Erythroblast (primary cell): ENCODE measurements around the gene USP19.

Source experiments
- DNase-seq, 2 experiments: peaks; one replicate each; lab custom pipeline; 2025; lab: John Stamatoyannopoulos, UW
- GATA1 ChIP-seq: IDR thresholded peaks from 2 replicates; pipeline ENCODE4 v1.6.1; 2011; ENCODE audit warnings: low read depth, mild to moderate bottlenecking, control low read depth, low read length, moderate library complexity
- POLR2A ChIP-seq: IDR thresholded peaks from 2 replicates; pipeline ENCODE4 v1.6.1; 2011; ENCODE audit warnings: mild to moderate bottlenecking, low read length

USP19 gene

GRCh38 chr3:49104052-49104426 lies 16.6 kb downstream of the USP19 start:
- DNase-seq, result no peak
- TF ChIP-seq GATA1 (no peak), POLR2A (no peak)

GRCh38 chr3:49100046-49100615 lies 20.5 kb downstream of the USP19 start:
- no peak for DNase-seq
- TF ChIP-seq POLR2A (no peak), GATA1 (no peak)

DNA sequence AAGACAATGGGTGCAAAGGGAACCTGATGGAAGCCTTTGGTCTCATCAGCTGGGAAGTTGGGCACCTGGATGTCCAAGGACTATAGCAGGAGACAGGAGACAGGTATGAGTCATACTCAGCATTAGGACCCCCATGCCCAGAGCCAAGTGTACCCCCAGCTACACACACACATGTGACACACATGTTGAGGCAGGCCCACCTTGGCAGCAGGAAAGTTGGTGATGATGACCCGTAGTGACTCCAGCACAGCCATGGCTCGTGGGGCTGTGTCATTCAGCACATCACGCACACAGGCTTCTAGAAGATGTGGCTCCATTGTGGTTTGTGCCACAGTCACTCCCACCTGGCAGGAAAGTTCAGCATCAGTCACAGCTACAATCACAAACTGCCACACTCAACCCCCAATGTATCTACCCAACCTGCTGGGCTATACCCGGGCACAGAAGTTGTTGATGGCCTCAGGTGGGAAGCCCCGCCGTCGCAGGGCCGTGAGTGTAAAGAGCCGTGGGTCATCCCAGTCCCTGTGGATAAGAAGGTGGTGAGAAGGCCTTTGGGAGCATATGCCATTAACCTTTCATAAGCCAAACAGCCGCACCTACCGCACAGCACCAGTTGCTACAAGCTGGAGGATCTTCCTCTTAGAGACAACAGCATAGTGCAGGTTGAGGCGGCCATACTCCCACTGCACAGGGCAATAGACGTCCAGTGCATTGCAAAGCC lies 21.6 kb downstream of the USP19 start:
- TF ChIP-seq GATA1 (no peak), POLR2A (no peak)
- DNase-seq, result no peak

DNA sequence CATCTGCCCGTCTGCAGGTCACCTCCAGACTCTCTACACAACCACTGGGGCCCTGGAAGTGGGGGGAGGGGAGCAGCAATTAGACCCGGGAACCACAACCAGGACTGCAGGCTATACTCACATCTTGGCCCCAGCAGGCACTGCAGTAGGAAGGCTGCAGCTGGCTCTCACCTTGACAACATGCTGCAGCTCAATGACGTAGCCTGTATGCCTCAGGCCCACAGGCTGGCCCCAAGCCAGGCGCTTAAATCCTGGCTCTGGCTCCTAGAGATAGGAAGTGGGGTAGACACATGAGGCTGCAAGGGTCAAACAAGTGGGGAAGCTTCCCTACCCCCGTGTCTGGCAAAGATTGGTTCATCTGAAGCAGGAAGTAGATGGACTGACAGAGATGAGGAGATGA lies 22.2 kb downstream of the USP19 start:
- TF ChIP-seq GATA1 (no peak), POLR2A (no peak)
- DNase-seq, result peak; percentile 58 to 73

DNA sequence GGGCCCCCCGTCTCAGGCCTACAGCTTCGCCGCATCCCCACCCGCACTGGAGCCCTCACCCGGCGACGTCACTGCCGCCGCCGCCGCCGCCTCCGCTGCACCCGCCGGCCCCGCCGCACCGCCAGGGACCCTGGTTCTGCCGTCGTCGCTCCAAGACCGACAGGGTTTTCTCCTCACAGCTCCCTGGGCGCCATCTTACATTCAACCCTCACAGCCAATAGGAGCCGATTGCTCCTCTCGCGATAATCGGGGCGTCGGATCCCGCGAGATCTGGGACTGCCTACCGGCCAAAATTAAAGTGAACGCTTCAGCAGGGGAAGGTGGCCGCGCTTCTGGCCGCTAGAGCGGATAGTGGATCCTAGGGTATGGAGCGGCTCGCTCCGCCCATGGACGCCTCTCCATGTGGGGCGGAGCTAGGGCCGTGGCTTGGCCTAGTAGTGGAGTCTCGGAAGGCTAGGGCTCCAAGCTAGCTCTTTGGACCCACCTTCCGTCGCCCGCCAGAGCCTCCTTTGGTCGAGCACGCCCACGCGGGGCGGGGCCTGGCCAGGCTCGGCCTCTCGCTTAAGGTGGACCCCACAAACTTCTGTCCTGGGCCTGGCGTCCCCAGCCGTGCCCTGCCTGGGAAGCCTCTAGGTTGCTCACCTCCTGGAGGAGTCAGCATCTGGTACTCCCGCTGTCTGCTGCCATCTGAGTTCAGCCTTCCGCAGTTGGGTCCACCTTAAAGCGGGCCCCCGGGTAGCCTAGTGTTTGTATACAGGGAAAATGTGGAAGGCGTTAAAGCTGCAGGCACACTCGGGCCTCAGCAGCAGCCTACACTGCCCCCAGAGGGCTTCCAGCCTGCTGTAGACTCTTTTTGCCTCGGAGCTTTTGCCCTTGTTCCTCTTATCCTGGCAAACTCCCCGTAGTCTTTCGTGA lies 26.5 kb downstream of the USP19 start, which contains the start of gene QRICH1:
Gene QRICH1, minus strand, starts transcription at position 219 of the 915 bp plus-strand sequence. CDS start 17,054 bp downstream, outside the sequence.
- DNase-seq, result peak; percentile 99
- TF ChIP-seq GATA1 (no peak), POLR2A (peak; percentile 89)

DNA sequence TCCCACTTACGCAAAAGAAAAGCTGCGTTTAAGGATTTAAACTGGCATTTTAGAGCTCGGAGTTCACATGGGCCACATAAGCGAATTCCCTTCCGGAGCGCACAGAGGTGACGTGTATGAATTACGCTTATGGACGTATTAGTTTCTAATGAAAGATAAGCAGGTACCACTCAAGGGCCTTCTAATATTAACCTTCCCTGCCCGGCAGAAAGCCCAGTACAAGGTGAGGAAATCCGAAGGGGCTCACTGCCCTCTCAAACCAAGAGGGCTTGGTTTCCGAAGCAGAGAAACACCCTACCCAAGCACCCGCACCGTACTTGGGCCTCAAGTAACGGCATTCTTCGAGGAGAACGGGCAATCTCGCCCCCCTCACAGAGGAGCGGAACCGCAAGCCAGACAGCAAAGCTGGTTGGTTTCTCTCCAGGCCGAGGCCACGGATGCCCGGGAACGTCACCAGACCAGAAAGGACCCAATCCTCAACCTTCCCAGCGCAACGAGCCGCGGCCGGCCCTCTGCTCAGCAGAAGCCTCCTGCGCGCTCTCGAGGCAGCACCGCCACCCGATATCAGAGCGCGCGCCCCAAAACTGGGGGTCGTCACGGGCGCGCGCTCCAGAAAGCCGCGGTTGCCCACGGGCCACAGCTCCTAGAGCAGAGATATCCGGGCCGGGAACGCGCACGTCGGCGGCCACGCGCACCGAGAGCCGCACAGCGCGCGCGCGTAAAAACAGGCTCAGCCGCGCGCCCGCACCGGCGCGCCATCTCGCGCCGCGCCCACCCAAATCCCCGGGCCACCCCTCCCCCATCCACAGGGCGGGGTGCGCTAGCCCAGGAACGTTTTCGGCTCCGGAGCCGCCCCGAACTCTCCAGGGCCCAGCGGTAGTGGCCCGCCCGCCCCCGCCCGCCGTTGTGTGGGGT lies 27.4 kb downstream of the USP19 start:
- DNase-seq, result peak; percentile 93 to 94
- TF ChIP-seq POLR2A (no peak), GATA1 (no peak)

- DNase-seq, result no peak
- TF ChIP-seq POLR2A (no peak), GATA1 (no peak)
These were observed 39.2 kb downstream of the USP19 start for GRCh38 chr3:49081429-49081828.

GRCh38 chr3:49079270-49079669 lies 41.4 kb downstream of the USP19 start:
- TF ChIP-seq GATA1 (no peak), POLR2A (no peak)
- DNase-seq, result no peak

DNA sequence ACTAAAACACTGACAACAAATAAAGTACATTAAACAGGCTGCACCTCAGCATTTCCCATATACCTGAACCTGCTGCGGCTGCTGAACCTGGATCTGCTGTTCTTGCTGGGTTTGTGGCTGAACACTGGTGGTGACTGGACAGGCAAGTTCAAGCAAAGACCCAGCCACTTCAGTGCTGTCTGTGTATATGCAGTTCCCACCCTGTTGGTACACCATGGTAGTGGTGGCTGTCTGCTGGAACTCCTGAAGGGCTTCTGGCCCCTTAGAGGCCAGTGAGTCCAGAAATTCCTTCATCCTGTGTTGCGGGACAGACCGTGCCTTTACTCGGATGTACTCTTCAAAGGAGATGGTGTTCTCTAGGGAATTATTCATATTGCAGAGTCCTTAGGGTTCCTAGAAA lies 44.0 kb downstream of the USP19 start:
- DNase-seq, result no peak
- TF ChIP-seq POLR2A (no peak), GATA1 (no peak)

GRCh38 chr3:49076116-49076515 lies 44.5 kb downstream of the USP19 start:
- no peak for DNase-seq
- TF ChIP-seq GATA1, result no peak
- no peak for TF ChIP-seq POLR2A
